HUES6 (cell line): ENCODE data around the gene SDC4.

Experiments used
- H3K27ac ChIP-seq: 2 replicates; pipeline ENCODE4 v1.7.0; 2013; ENCODE audit warnings: low read depth, mild to moderate bottlenecking, low read length, inconsistent platforms
- H3K27me3 ChIP-seq: 2 replicates; pipeline ENCODE4 v1.6.1; 2013; ENCODE audit warnings: low read length; ENCODE audit not compliant: control insufficient read depth, insufficient read depth
- H3K36me3 ChIP-seq: 2 replicates; pipeline ENCODE4 v1.6.1; 2013; ENCODE audit warnings: low read length; ENCODE audit not compliant: control insufficient read depth, insufficient read depth
- H3K4me1 ChIP-seq: 2 replicates; pipeline ENCODE4 v1.6.1; 2013; ENCODE audit warnings: low read length; ENCODE audit not compliant: control insufficient read depth, insufficient read depth
- H3K4me3 ChIP-seq: 2 replicates; pipeline ENCODE4 v1.5.1; 2013; ENCODE audit warnings: low read depth, low read length
- H3K9ac ChIP-seq: one replicate; pipeline ENCODE4 v1.6.1; 2013; ENCODE audit warnings: mild to moderate bottlenecking, low read length
- H3K9me3 ChIP-seq: 2 replicates; pipeline ENCODE4 v1.6.1; 2013; ENCODE audit warnings: low read depth, low read length; ENCODE audit not compliant: control insufficient read depth, insufficient read depth

Gene SDC4, protein sequence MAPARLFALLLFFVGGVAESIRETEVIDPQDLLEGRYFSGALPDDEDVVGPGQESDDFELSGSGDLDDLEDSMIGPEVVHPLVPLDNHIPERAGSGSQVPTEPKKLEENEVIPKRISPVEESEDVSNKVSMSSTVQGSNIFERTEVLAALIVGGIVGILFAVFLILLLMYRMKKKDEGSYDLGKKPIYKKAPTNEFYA

GRCh38 chr20:45347936-45348778, at the start of gene SDC4:
Gene SDC4 (minus strand): TSS chr20:45348424. CDS start chr20:45348384, 40 bp downstream.
- no peaks in the 10 kb centered on the region for H3K36me3 ChIP-seq
- H3K27me3 ChIP-seq: no peaks in the 10 kb centered on the region
- H3K9me3 ChIP-seq: no peaks in the 10 kb centered on the region
- H3K27ac ChIP-seq: peak within 1 kb of the TSS; percentile 90; the same call in 1 of the 2 replicates
- H3K4me3 ChIP-seq: peak within 1 kb of the TSS; percentile 92
- H3K4me1 ChIP-seq: peaks cover 46% of the 10 kb centered on the region
- H3K9ac ChIP-seq: peak within 1 kb of the TSS; percentile 87

GRCh38 chr20:45395114-45395415, 46.8 kb upstream of the SDC4 start:
- Histone ChIP-seq H3K27ac (no peak overlapping the region), H3K27me3 (no peaks in the 10 kb centered on the region), H3K9ac (no peak overlapping the region), H3K36me3 (no peaks in the 10 kb centered on the region), H3K9me3 (peaks cover 11% of the 10 kb centered on the region), H3K4me1 (no peaks in the 10 kb centered on the region), H3K4me3 (no peak overlapping the region)

DNA sequence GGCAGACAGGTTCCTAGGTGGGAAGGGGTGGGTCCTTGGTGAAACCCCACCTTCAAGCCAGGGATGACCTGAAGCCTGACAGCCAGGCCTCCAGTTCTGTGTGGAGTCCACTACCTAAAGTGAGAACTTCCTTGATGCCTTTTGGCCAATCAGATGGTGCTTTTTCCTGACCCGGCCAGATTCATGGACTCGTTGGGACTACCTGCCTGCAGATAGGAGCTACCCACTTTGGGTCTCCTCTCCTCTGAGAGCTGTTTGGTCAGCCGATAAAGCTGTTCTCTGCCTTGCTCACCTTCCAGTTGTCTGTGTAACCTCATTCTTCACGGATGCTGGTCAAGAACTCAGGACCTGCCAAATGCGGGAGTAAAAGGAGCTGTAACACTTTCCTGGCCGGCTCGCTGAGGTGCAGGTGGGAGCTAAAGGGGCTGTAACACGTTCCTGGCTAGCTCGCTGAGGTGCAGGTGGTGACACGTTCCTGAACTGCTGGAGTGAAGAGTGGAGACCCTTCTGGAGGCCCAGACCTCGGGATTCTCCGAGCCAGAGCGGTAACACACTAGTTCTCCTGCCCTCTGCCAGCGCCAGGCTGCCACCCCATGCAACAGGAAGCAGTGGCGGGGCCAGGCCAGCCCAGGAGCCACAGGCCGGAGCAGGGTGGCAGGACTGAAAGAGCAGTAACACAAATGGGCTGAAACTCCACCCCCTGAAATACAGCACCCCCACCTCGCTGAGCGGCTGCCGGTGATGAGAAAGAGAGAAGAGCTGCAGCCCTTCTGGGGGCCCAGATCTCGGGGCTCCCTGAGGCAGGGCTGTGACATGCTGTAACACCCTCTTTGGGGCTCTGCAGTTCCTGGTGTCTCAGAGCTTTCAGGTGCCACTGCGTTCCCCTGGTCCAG, 46.2 kb upstream of the SDC4 start:
- H3K9me3 ChIP-seq: peaks cover 5% of the 10 kb centered on the region; the same call in 1 of the 2 replicates
- no peaks in the 10 kb centered on the region for H3K27me3 ChIP-seq
- no peaks in the 10 kb centered on the region for H3K4me1 ChIP-seq
- H3K9ac ChIP-seq: no peak overlapping the region
- no peak overlapping the region for H3K27ac ChIP-seq
- H3K36me3 ChIP-seq: no peaks in the 10 kb centered on the region
- H3K4me3 ChIP-seq: no peak overlapping the region

- Histone ChIP-seq H3K27me3 (no peaks in the 10 kb centered on the region), H3K4me3 (no peak overlapping the region), H3K9ac (no peak overlapping the region), H3K9me3 (no peaks in the 10 kb centered on the region), H3K27ac (no peak overlapping the region), H3K36me3 (no peaks in the 10 kb centered on the region), H3K4me1 (no peaks in the 10 kb centered on the region)
Observed at GRCh38 chr20:45392733-45393132, 44.5 kb upstream of the SDC4 start.

- no peaks in the 10 kb centered on the region for H3K27me3 ChIP-seq
- H3K9me3 ChIP-seq: no peaks in the 10 kb centered on the region
- no peak overlapping the region for H3K9ac ChIP-seq
- H3K36me3 ChIP-seq: no peaks in the 10 kb centered on the region
- H3K4me3 ChIP-seq: no peak overlapping the region
- H3K27ac ChIP-seq: no peak overlapping the region
- H3K4me1 ChIP-seq: no peaks in the 10 kb centered on the region
Observed at GRCh38 chr20:45391559-45391958, 43.3 kb upstream of the SDC4 start.

DNA sequence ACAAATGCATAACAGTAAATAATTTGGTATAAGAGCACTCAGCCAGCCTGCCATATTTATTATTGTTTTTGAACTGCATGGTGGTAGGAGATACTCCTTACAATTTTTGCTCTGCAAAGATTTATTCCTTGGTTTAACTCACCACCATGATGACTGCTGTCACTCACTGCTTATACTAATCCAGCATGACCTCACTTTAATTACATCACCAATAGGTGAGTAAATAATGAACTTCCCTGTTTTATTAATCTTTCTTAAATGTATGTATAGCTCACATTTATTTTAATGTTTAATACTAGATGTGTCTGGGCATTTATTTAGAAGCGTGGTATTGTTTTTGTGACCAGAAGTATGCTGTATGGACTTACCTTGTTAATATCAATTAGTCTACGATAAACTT, 42.7 kb upstream of the SDC4 start:
- Histone ChIP-seq H3K27me3 (no peaks in the 10 kb centered on the region), H3K9ac (no peak overlapping the region), H3K27ac (no peak overlapping the region), H3K4me1 (no peaks in the 10 kb centered on the region), H3K36me3 (no peaks in the 10 kb centered on the region), H3K4me3 (no peak overlapping the region), H3K9me3 (no peaks in the 10 kb centered on the region)

DNA sequence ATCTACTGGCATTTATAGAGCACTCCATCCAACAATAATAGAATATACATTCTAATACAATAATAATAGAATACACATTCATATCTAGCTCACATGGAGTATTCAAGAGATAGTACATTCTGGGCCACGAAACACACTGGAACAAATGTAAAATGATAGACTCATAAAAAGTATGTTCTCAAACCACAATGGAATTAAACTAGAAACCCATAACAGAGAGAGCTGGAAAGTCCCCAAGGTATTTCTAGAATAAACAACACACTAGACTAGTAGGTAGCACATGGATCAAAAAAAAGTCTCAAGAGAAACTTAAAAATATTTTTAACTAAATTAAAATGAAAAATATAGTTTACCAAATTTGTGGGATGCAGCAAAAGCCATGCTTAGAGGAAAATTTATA, 39.0 kb upstream of the SDC4 start:
- Histone ChIP-seq H3K27me3 (no peaks in the 10 kb centered on the region), H3K27ac (no peak overlapping the region), H3K4me3 (no peak overlapping the region), H3K9ac (no peak overlapping the region), H3K9me3 (no peaks in the 10 kb centered on the region), H3K36me3 (no peaks in the 10 kb centered on the region), H3K4me1 (no peaks in the 10 kb centered on the region)

DNA sequence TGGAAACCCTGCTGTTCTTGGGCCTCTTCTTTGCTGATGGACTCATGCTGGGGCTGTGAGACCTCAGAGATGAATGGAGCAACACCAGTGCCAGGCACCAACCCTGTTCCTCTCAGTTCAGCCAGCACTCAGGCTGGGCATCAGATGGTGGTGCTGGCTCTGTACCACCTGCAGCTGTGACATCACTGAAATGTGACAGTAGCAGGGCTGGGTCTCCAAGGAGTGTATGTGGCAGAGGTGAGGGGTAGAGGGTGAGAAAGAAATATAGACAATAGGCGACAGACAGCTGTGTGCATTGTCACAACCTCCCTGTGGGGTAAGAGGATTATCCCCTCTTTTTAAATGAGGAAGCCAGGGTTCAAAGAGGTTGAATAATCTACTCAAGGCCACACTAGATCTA, 30.0 kb upstream of the SDC4 start, which contains the start of gene TP53TG5:
TP53TG5 (minus strand) TSS at position 135 of the 400 bp plus-strand sequence; CDS start at position 46, 89 bp downstream.
- Histone ChIP-seq H3K27ac (no peak within 1 kb of the TSS), H3K9me3 (no peaks in the 10 kb centered on the region), H3K9ac (no peak within 1 kb of the TSS), H3K4me1 (peaks cover 2% of the 10 kb centered on the region), H3K27me3 (peaks cover 3% of the 10 kb centered on the region), H3K4me3 (no peak within 1 kb of the TSS), H3K36me3 (no peaks in the 10 kb centered on the region)

GRCh38 chr20:45377269-45377668, 29.0 kb upstream of the SDC4 start:
- no peak overlapping the region for H3K4me3 ChIP-seq
- H3K9me3 ChIP-seq: no peaks in the 10 kb centered on the region
- H3K4me1 ChIP-seq: peaks cover 6% of the 10 kb centered on the region
- H3K27me3 ChIP-seq: peaks cover 12% of the 10 kb centered on the region
- H3K36me3 ChIP-seq: no peaks in the 10 kb centered on the region
- no peak overlapping the region for H3K27ac ChIP-seq
- no peak overlapping the region for H3K9ac ChIP-seq

GRCh38 chr20:45374966-45375365, 26.7 kb upstream of the SDC4 start:
- H3K27ac ChIP-seq: no peak overlapping the region
- H3K9ac ChIP-seq: no peak overlapping the region
- H3K36me3 ChIP-seq: no peaks in the 10 kb centered on the region
- peaks cover 14% of the 10 kb centered on the region for H3K27me3 ChIP-seq
- no peaks in the 10 kb centered on the region for H3K9me3 ChIP-seq
- H3K4me3 ChIP-seq: no peak overlapping the region
- peaks cover 6% of the 10 kb centered on the region for H3K4me1 ChIP-seq

GRCh38 chr20:45374101-45374467, 25.9 kb upstream of the SDC4 start:
- peaks cover 14% of the 10 kb centered on the region for H3K27me3 ChIP-seq
- H3K9ac ChIP-seq: no peak overlapping the region
- no peak overlapping the region for H3K4me3 ChIP-seq
- H3K27ac ChIP-seq: no peak overlapping the region
- peaks cover 6% of the 10 kb centered on the region for H3K4me1 ChIP-seq
- no peaks in the 10 kb centered on the region for H3K9me3 ChIP-seq
- no peaks in the 10 kb centered on the region for H3K36me3 ChIP-seq
